CD14-positive monocyte (primary cell): ENCODE results near the gene THSD7B. TPM values are rescaled to one million over a fixed set of nuclear protein-coding genes. Genes with fewer than 3 reads are reported as not detected.

Experiments
- DNase-seq, 3 donors: peaks; one replicate each; pipeline ENCODE4 v3.0.0-alpha.2; 2011 to 2022
- H2AFZ ChIP-seq: 2 replicates; pipeline ENCODE4 v1.6.0; 2012; ENCODE audit warnings: mild to moderate bottlenecking, low read depth, low read length, inconsistent platforms; ENCODE audit not compliant: insufficient read depth, poor library complexity, severe bottlenecking
- H3K27ac ChIP-seq, 2 donors: 1 replicate in 1 of 2; 2 replicates in 1 of 2; pipeline ENCODE4 v1.5.1; 2012 to 2013; ENCODE audit warnings: low read length in 2 of 2, control low read depth in 1 of 2, inconsistent platforms in 1 of 2, low read depth in 1 of 2, mild to moderate bottlenecking in 1 of 2
- H3K27me3 ChIP-seq, 2 donors: one replicate each; pipeline versions ENCODE4 v1.6.0 to v1.6.1; 2011 to 2013; ENCODE audit warnings: low read length in 2 of 2; ENCODE audit not compliant: control insufficient read depth in 2 of 2, insufficient read depth in 2 of 2
- H3K36me3 ChIP-seq, 2 donors: replicated peaks in 1 of 2; 1 replicate in 1 of 2; 2 replicates in 1 of 2; pipeline versions ENCODE4 v1.5.1 to v1.6.1; 2012 to 2013; ENCODE audit warnings: low read length in 2 of 2, control low read depth in 1 of 2, inconsistent platforms in 1 of 2, mild to moderate bottlenecking in 1 of 2; ENCODE audit not compliant: insufficient read depth in 2 of 2, control insufficient read depth in 1 of 2
- H3K4me1 ChIP-seq, 2 donors: 1 replicate in 1 of 2; 2 replicates in 1 of 2; pipeline versions ENCODE4 v1.5.1 to v1.6.1; 2012 to 2013; ENCODE audit warnings: low read length in 2 of 2, control low read depth in 1 of 2, inconsistent platforms in 1 of 2, mild to moderate bottlenecking in 1 of 2, moderate library complexity in 1 of 2; ENCODE audit not compliant: insufficient read depth in 2 of 2, control insufficient read depth in 1 of 2
- H3K4me2 ChIP-seq: replicated peaks from 2 replicates; pipeline ENCODE3; 2012; ENCODE audit warnings: low read length, moderate library complexity, mild to moderate bottlenecking; ENCODE audit not compliant: poor library complexity, severe bottlenecking; ENCODE audit errors: extremely low read depth
- H3K4me3 ChIP-seq, 3 experiments: fragments of 200-600 bp in 1 of 3; sonication (generic) in 1 of 3; replicated peaks in 1 of 3; 1 replicate in 2 of 3; 2 replicates in 1 of 3; pipeline ENCODE4 v1.5.1; 2011 to 2013; ENCODE audit warnings: low read length in 3 of 3, mild to moderate bottlenecking in 3 of 3, control low read depth in 2 of 3, low read depth in 2 of 3, inconsistent platforms in 1 of 3, moderate library complexity in 1 of 3
- H3K79me2 ChIP-seq: 2 replicates; pipeline ENCODE4 v1.6.0; 2012; ENCODE audit warnings: mild to moderate bottlenecking, control low read depth, inconsistent platforms, low read length, moderate library complexity; ENCODE audit not compliant: insufficient read depth
- H3K9ac ChIP-seq: 2 replicates; pipeline ENCODE4 v1.6.0; 2017; ENCODE audit warnings: low read length, mild to moderate bottlenecking; ENCODE audit not compliant: insufficient read depth, poor library complexity, severe bottlenecking
- H3K9me3 ChIP-seq, 2 donors: replicated peaks in 1 of 2; 1 replicate in 1 of 2; 2 replicates in 1 of 2; pipeline versions ENCODE4 v1.5.1 to v1.6.1; 2012 to 2013; ENCODE audit warnings: low read length in 2 of 2, control low read depth in 1 of 2; ENCODE audit not compliant: control insufficient read depth in 1 of 2, insufficient read depth in 1 of 2
- H4K20me1 ChIP-seq: 2 replicates; pipeline ENCODE4 v1.6.0; 2012; ENCODE audit warnings: mild to moderate bottlenecking, low read length, control low read depth, moderate library complexity; ENCODE audit not compliant: insufficient read depth
- H3K27ac Mint-ChIP-seq, 7 donors: one replicate each; pipeline ENCODE4 v1.8.0; 2020; ENCODE audit warnings: mild to moderate bottlenecking in 7 of 7, mixed read lengths in 7 of 7, moderate library complexity in 6 of 7, inconsistent platforms in 2 of 7
- H3K27me3 Mint-ChIP-seq, 3 donors: one replicate each; pipeline ENCODE4 v1.8.0; 2021 to 2022; ENCODE audit warnings: low read depth in 3 of 3, mild to moderate bottlenecking in 3 of 3, mixed read lengths in 3 of 3, moderate library complexity in 3 of 3, inconsistent platforms in 1 of 3
- H3K36me3 Mint-ChIP-seq, 2 donors: one replicate each; pipeline ENCODE4 v1.8.0; 2020; ENCODE audit warnings: mixed read lengths in 2 of 2, inconsistent platforms in 1 of 2, mild to moderate bottlenecking in 1 of 2
- H3K4me1 Mint-ChIP-seq: one replicate; pipeline ENCODE4 v1.8.0; 2020; ENCODE audit warnings: mild to moderate bottlenecking, mixed read lengths
- H3K4me3 Mint-ChIP-seq, 2 donors: one replicate each; pipeline ENCODE4 v1.8.0; 2020; ENCODE audit warnings: mild to moderate bottlenecking in 2 of 2, mixed read lengths in 2 of 2, moderate library complexity in 1 of 2
- H3K9me3 Mint-ChIP-seq, 7 donors: one replicate each; pipeline ENCODE4 v1.8.0; 2020 to 2022; ENCODE audit warnings: mixed read lengths in 7 of 7, mild to moderate bottlenecking in 6 of 7, moderate library complexity in 6 of 7, inconsistent platforms in 2 of 7
- WGBS: methylation state at CpG from one replicate; pipeline ENCODE4 v1.1.5; 2013; ENCODE audit warnings: missing lambda C conversion rate; ENCODE audit not compliant: insufficient coverage; 5-methylcytosine and 5-hydroxymethylcytosine counted together
- intact Hi-C, 2 donors: fragments of 100-400 bp; cut with micrococcal nuclease; formaldehyde crosslinking; loops; one replicate each; pipeline versions ENCODE4 v1.15.0 to v1.15.1; 2023
- polyA plus RNA-seq, 3 donors: library from polyadenylated mRNA; depleted of rRNA in 1 of 3; unstranded in 2 of 3; stranded (reverse) in 1 of 3; fragments of 300-500 nt in 2 of 3; fragments of >200 nt in 1 of 3; fragmentation: Illumina TruSeq in 2 of 3; gene quantifications; 1 replicate in 2 of 3; 2 replicates in 1 of 3; pipeline ENCODE4 v1.2.3, GENCODE V29; 2012 to 2021
- TF ChIP-seq, protein P1 (sequence below): fragments of 200-600 bp; IDR thresholded peaks from one replicate; pipeline ENCODE4 v1.8.0; 2022; ENCODE audit warnings: antibody characterized with exemption, mild to moderate bottlenecking

The THSD7B gene
- polyA plus RNA-seq, 3 donors: not detected

GRCh38 chr2:137547842-137548241 lies 782.5 kb downstream of the THSD7B start:
- no peaks in the 10 kb centered on the region for H3K27me3 ChIP-seq
- H3K9me3 ChIP-seq: no peaks in the 10 kb centered on the region
- intact Hi-C loops: no loop called here
- Mint-ChIP-seq H3K27me3 (no peaks in the 10 kb centered on the region), H3K9me3 (peaks cover 0 to 6% (median 2%) of the 10 kb centered on the region in 7 donors), H3K36me3 (no peaks in the 10 kb centered on the region), H3K4me1 (no peaks in the 10 kb centered on the region), H3K27ac (no peak overlapping the region), H3K4me3 (no peak overlapping the region)
- no peak overlapping the region for H3K27ac ChIP-seq
- no peak overlapping the region for H2AFZ ChIP-seq
- H3K79me2 ChIP-seq: no peaks in the 10 kb centered on the region
- H3K36me3 ChIP-seq: no peaks in the 10 kb centered on the region
- no peak overlapping the region for H3K4me2 ChIP-seq
- TF ChIP-seq, protein P1, sequence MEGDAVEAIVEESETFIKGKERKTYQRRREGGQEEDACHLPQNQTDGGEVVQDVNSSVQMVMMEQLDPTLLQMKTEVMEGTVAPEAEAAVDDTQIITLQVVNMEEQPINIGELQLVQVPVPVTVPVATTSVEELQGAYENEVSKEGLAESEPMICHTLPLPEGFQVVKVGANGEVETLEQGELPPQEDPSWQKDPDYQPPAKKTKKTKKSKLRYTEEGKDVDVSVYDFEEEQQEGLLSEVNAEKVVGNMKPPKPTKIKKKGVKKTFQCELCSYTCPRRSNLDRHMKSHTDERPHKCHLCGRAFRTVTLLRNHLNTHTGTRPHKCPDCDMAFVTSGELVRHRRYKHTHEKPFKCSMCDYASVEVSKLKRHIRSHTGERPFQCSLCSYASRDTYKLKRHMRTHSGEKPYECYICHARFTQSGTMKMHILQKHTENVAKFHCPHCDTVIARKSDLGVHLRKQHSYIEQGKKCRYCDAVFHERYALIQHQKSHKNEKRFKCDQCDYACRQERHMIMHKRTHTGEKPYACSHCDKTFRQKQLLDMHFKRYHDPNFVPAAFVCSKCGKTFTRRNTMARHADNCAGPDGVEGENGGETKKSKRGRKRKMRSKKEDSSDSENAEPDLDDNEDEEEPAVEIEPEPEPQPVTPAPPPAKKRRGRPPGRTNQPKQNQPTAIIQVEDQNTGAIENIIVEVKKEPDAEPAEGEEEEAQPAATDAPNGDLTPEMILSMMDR: no peak
- no peak overlapping the region for H3K4me3 ChIP-seq
- H3K4me1 ChIP-seq: no peaks in the 10 kb centered on the region
- no peak for DNase-seq
- H4K20me1 ChIP-seq: no peaks in the 10 kb centered on the region
- 100% methylated on average over 1 of the region's 6 CpGs for WGBS
- no peak overlapping the region for H3K9ac ChIP-seq

DNA sequence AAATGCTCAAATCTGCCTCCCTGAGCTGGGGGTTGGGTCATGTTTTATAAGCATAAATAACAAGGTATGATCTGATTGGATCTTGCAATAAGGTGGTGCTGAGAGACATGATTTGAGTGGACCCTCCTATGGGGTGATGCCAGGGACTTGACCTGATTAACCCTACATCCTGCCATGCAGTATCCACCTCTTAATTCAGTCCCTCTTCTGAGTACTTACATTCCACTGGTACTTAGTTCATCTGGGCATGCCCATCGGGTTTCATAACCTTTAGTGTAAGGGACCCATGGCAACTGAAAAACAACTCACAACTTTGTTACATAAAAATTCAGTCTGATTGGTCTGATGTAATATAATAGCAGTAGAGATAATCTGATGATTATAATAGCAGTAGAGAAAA lies 801.0 kb downstream of the THSD7B start:
- Mint-ChIP-seq H3K27ac (no peak overlapping the region), H3K27me3 (peaks cover 0 to 2% (median 0%) of the 10 kb centered on the region in 3 donors), H3K4me1 (no peaks in the 10 kb centered on the region), H3K4me3 (no peak overlapping the region), H3K36me3 (no peaks in the 10 kb centered on the region), H3K9me3 (peaks cover 0 to 4% (median 3%) of the 10 kb centered on the region in 7 donors)
- Histone ChIP-seq H3K4me3 (no peak overlapping the region), H3K4me1 (no peaks in the 10 kb centered on the region), H3K27me3 (no peaks in the 10 kb centered on the region), H3K27ac (no peak overlapping the region), H3K4me2 (no peak overlapping the region), H3K79me2 (no peaks in the 10 kb centered on the region), H3K9me3 (peaks cover 3 to 7% of the 10 kb centered on the region in 2 donors), H3K36me3 (no peaks in the 10 kb centered on the region), H4K20me1 (no peaks in the 10 kb centered on the region), H3K9ac (no peak overlapping the region), H2AFZ (no peak overlapping the region)
- intact Hi-C loops: no loop called here
- no CpG with 5 or more reads among the region's 1 CpG for WGBS
- TF ChIP-seq, protein P1: no peak
- no peak for DNase-seq
